Coronary artery (tissue), 2 donors: ENCODE measurements around the gene GPRIN3.

Source experiments
- DNase-seq: peaks from one replicate; pipeline ENCODE4 v3.0.0-alpha.2; 2017; ENCODE audit warnings: low spot score
- H3K27ac ChIP-seq, 2 donors: fragments of 200-600 bp; sonication (generic); one replicate each; pipeline ENCODE4 v1.5.1; 2016 to 2019
- H3K4me3 ChIP-seq: fragments of 200-600 bp; sonication (generic); 2 replicates; pipeline ENCODE4 v1.5.1; 2016; ENCODE audit warnings: mild to moderate bottlenecking, moderate library complexity
- CTCF ChIP-seq: fragments of 200-600 bp; sonication (generic); IDR thresholded peaks from one replicate; pipeline ENCODE4 v1.5.1; 2019; ENCODE audit warnings: antibody characterized with exemption

The GPRIN3 gene

GRCh38 chr4:89273741-89274141, 33.9 kb downstream of the GPRIN3 start:
- no peak overlapping the region for H3K4me3 ChIP-seq
- no peak overlapping the region for H3K27ac ChIP-seq
- no peak for TF ChIP-seq CTCF
- no peak for DNase-seq

GRCh38 chr4:89270792-89271191, 36.8 kb downstream of the GPRIN3 start:
- no peak for TF ChIP-seq CTCF
- H3K4me3 ChIP-seq: no peak overlapping the region
- H3K27ac ChIP-seq: no peak overlapping the region
- DNase-seq: no peak

- H3K27ac ChIP-seq: no peak overlapping the region
- no peak for TF ChIP-seq CTCF
- H3K4me3 ChIP-seq: no peak overlapping the region
- DNase-seq: no peak
Measured at GRCh38 chr4:89269121-89269666, 38.4 kb downstream of the GPRIN3 start.

- TF ChIP-seq CTCF: no peak
- Histone ChIP-seq H3K4me3 (no peak overlapping the region), H3K27ac (no peak overlapping the region)
- no peak for DNase-seq
Measured at GRCh38 chr4:89268679-89269078, 38.9 kb downstream of the GPRIN3 start.

- Histone ChIP-seq H3K27ac (no peak overlapping the region), H3K4me3 (no peak overlapping the region)
- DNase-seq: no peak
- TF ChIP-seq CTCF: no peak
Measured at GRCh38 chr4:89267846-89268245, 39.8 kb downstream of the GPRIN3 start.

GRCh38 chr4:89267392-89267791, 40.2 kb downstream of the GPRIN3 start:
- TF ChIP-seq CTCF: no peak
- DNase-seq: no peak
- no peak overlapping the region for H3K27ac ChIP-seq
- H3K4me3 ChIP-seq: no peak overlapping the region

GRCh38 chr4:89266128-89266527, 41.5 kb downstream of the GPRIN3 start:
- TF ChIP-seq CTCF: no peak
- DNase-seq: no peak
- no peak overlapping the region for H3K27ac ChIP-seq
- H3K4me3 ChIP-seq: no peak overlapping the region
